CD14-positive monocyte (primary cell): ENCODE results near the gene PIK3CD. TPM values are rescaled to one million over a fixed set of nuclear protein-coding genes. Genes with fewer than 3 reads are reported as not detected.

Experiments used
- DNase-seq, 3 donors: peaks; one replicate each; pipeline ENCODE4 v3.0.0-alpha.2; 2011 to 2022
- H2AFZ ChIP-seq: 2 replicates; pipeline ENCODE4 v1.6.0; 2012; ENCODE audit warnings: mild to moderate bottlenecking, low read depth, low read length, inconsistent platforms; ENCODE audit not compliant: insufficient read depth, poor library complexity, severe bottlenecking
- H3K27ac ChIP-seq, 2 donors: 1 replicate in 1 of 2; 2 replicates in 1 of 2; pipeline ENCODE4 v1.5.1; 2012 to 2013; ENCODE audit warnings: low read length in 2 of 2, control low read depth in 1 of 2, inconsistent platforms in 1 of 2, low read depth in 1 of 2, mild to moderate bottlenecking in 1 of 2
- H3K27me3 ChIP-seq, 2 donors: one replicate each; pipeline versions ENCODE4 v1.6.0 to v1.6.1; 2011 to 2013; ENCODE audit warnings: low read length in 2 of 2; ENCODE audit not compliant: control insufficient read depth in 2 of 2, insufficient read depth in 2 of 2
- H3K36me3 ChIP-seq, 2 donors: replicated peaks in 1 of 2; 1 replicate in 1 of 2; 2 replicates in 1 of 2; pipeline versions ENCODE4 v1.5.1 to v1.6.1; 2012 to 2013; ENCODE audit warnings: low read length in 2 of 2, control low read depth in 1 of 2, inconsistent platforms in 1 of 2, mild to moderate bottlenecking in 1 of 2; ENCODE audit not compliant: insufficient read depth in 2 of 2, control insufficient read depth in 1 of 2
- H3K4me1 ChIP-seq, 2 donors: 1 replicate in 1 of 2; 2 replicates in 1 of 2; pipeline versions ENCODE4 v1.5.1 to v1.6.1; 2012 to 2013; ENCODE audit warnings: low read length in 2 of 2, control low read depth in 1 of 2, inconsistent platforms in 1 of 2, mild to moderate bottlenecking in 1 of 2, moderate library complexity in 1 of 2; ENCODE audit not compliant: insufficient read depth in 2 of 2, control insufficient read depth in 1 of 2
- H3K4me2 ChIP-seq: replicated peaks from 2 replicates; pipeline ENCODE3; 2012; ENCODE audit warnings: low read length, moderate library complexity, mild to moderate bottlenecking; ENCODE audit not compliant: poor library complexity, severe bottlenecking; ENCODE audit errors: extremely low read depth
- H3K4me3 ChIP-seq, 3 experiments: fragments of 200-600 bp in 1 of 3; sonication (generic) in 1 of 3; replicated peaks in 1 of 3; 1 replicate in 2 of 3; 2 replicates in 1 of 3; pipeline ENCODE4 v1.5.1; 2011 to 2013; ENCODE audit warnings: low read length in 3 of 3, mild to moderate bottlenecking in 3 of 3, control low read depth in 2 of 3, low read depth in 2 of 3, inconsistent platforms in 1 of 3, moderate library complexity in 1 of 3
- H3K79me2 ChIP-seq: 2 replicates; pipeline ENCODE4 v1.6.0; 2012; ENCODE audit warnings: mild to moderate bottlenecking, control low read depth, inconsistent platforms, low read length, moderate library complexity; ENCODE audit not compliant: insufficient read depth
- H3K9ac ChIP-seq: 2 replicates; pipeline ENCODE4 v1.6.0; 2017; ENCODE audit warnings: low read length, mild to moderate bottlenecking; ENCODE audit not compliant: insufficient read depth, poor library complexity, severe bottlenecking
- H3K9me3 ChIP-seq, 2 donors: replicated peaks in 1 of 2; 1 replicate in 1 of 2; 2 replicates in 1 of 2; pipeline versions ENCODE4 v1.5.1 to v1.6.1; 2012 to 2013; ENCODE audit warnings: low read length in 2 of 2, control low read depth in 1 of 2; ENCODE audit not compliant: control insufficient read depth in 1 of 2, insufficient read depth in 1 of 2
- H4K20me1 ChIP-seq: 2 replicates; pipeline ENCODE4 v1.6.0; 2012; ENCODE audit warnings: mild to moderate bottlenecking, low read length, control low read depth, moderate library complexity; ENCODE audit not compliant: insufficient read depth
- H3K27ac Mint-ChIP-seq, 7 donors: one replicate each; pipeline ENCODE4 v1.8.0; 2020; ENCODE audit warnings: mild to moderate bottlenecking in 7 of 7, mixed read lengths in 7 of 7, moderate library complexity in 6 of 7, inconsistent platforms in 2 of 7
- H3K27me3 Mint-ChIP-seq, 3 donors: one replicate each; pipeline ENCODE4 v1.8.0; 2021 to 2022; ENCODE audit warnings: low read depth in 3 of 3, mild to moderate bottlenecking in 3 of 3, mixed read lengths in 3 of 3, moderate library complexity in 3 of 3, inconsistent platforms in 1 of 3
- H3K36me3 Mint-ChIP-seq, 2 donors: one replicate each; pipeline ENCODE4 v1.8.0; 2020; ENCODE audit warnings: mixed read lengths in 2 of 2, inconsistent platforms in 1 of 2, mild to moderate bottlenecking in 1 of 2
- H3K4me1 Mint-ChIP-seq: one replicate; pipeline ENCODE4 v1.8.0; 2020; ENCODE audit warnings: mild to moderate bottlenecking, mixed read lengths
- H3K4me3 Mint-ChIP-seq, 2 donors: one replicate each; pipeline ENCODE4 v1.8.0; 2020; ENCODE audit warnings: mild to moderate bottlenecking in 2 of 2, mixed read lengths in 2 of 2, moderate library complexity in 1 of 2
- H3K9me3 Mint-ChIP-seq, 7 donors: one replicate each; pipeline ENCODE4 v1.8.0; 2020 to 2022; ENCODE audit warnings: mixed read lengths in 7 of 7, mild to moderate bottlenecking in 6 of 7, moderate library complexity in 6 of 7, inconsistent platforms in 2 of 7
- CTCF ChIP-seq: fragments of 200-600 bp; IDR thresholded peaks from one replicate; pipeline ENCODE4 v1.8.0; 2022; ENCODE audit warnings: antibody characterized with exemption, mild to moderate bottlenecking
- WGBS: methylation state at CpG from one replicate; pipeline ENCODE4 v1.1.5; 2013; ENCODE audit warnings: missing lambda C conversion rate; ENCODE audit not compliant: insufficient coverage; 5-methylcytosine and 5-hydroxymethylcytosine counted together
- intact Hi-C, 2 donors: fragments of 100-400 bp; cut with micrococcal nuclease; formaldehyde crosslinking; loops; one replicate each; pipeline versions ENCODE4 v1.15.0 to v1.15.1; 2023
- polyA plus RNA-seq, 3 donors: library from polyadenylated mRNA; depleted of rRNA in 1 of 3; unstranded in 2 of 3; stranded (reverse) in 1 of 3; fragments of 300-500 nt in 2 of 3; fragments of >200 nt in 1 of 3; fragmentation: Illumina TruSeq in 2 of 3; gene quantifications; 1 replicate in 2 of 3; 2 replicates in 1 of 3; pipeline ENCODE4 v1.2.3, GENCODE V29; 2012 to 2021

PIK3CD gene
- polyA plus RNA-seq, 3 donors, result 33.2 to 120 (median 52.2) TPM

DNA sequence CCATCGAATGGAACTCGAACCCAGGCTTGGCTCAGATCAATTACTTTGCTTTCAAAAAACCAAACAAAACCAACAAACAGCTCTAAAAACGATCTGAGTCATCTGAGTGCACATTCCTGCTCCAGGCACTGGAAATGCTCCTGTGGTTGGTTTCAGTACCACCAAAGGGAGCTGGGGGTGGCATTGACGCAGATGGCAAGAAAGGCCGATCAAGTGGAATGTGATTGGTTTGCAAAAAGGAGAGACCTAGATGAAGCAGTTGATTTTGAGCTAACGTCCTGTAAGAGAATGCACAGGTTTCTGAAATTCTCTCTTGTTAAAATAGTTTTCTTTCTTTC, 39.5 kb downstream of the PIK3CD start:
- Histone ChIP-seq H3K79me2 (peaks cover 98% of the 10 kb centered on the region), H3K27ac (peak overlapping the region in 1 of 2 donors; percentile 43), H3K4me1 (peaks cover 48 to 68% of the 10 kb centered on the region in 2 donors), H3K27me3 (no peaks in the 10 kb centered on the region), H3K4me3 (no peak overlapping the region), H3K9ac (no peak overlapping the region), H3K9me3 (no peaks in the 10 kb centered on the region), H3K36me3 (peaks cover 30 to 35% of the 10 kb centered on the region in 2 donors), H2AFZ (no peak overlapping the region), H4K20me1 (peaks cover 98% of the 10 kb centered on the region), H3K4me2 (no peak overlapping the region)
- Mint-ChIP-seq H3K27ac (peak overlapping the region in 4 of 7 donors; percentile 14 to 90 (median 66)), H3K27me3 (peaks cover 0 to 3% (median 0%) of the 10 kb centered on the region in 3 donors), H3K4me3 (no peak overlapping the region), H3K4me1 (peaks cover 64% of the 10 kb centered on the region), H3K36me3 (peaks cover 33 to 53% of the 10 kb centered on the region in 2 donors), H3K9me3 (peaks cover 0 to 1% (median 0%) of the 10 kb centered on the region in 7 donors)
- TF ChIP-seq CTCF, result no peak
- DNase-seq, result no peak
- intact Hi-C loops, result no loop called here
- WGBS, result no CpG with 5 or more reads among the region's 6 CpGs

GRCh38 chr1:9691691-9692090, 40.2 kb downstream of the PIK3CD start:
- WGBS, result 76% methylated on average over 5 of the region's 5 CpGs
- Histone ChIP-seq H3K27ac (peak overlapping the region in 1 of 2 donors; percentile 43), H3K4me3 (no peak overlapping the region), H3K9me3 (no peaks in the 10 kb centered on the region), H2AFZ (no peak overlapping the region), H3K36me3 (peaks cover 30 to 35% of the 10 kb centered on the region in 2 donors), H4K20me1 (peaks cover 98% of the 10 kb centered on the region), H3K27me3 (no peaks in the 10 kb centered on the region), H3K4me1 (peaks cover 41 to 61% of the 10 kb centered on the region in 2 donors), H3K9ac (no peak overlapping the region), H3K79me2 (peaks cover 98% of the 10 kb centered on the region), H3K4me2 (no peak overlapping the region)
- Mint-ChIP-seq H3K4me1 (peaks cover 58% of the 10 kb centered on the region), H3K27ac (peak overlapping the region in 5 of 7 donors; percentile 25 to 90 (median 47)), H3K4me3 (no peak overlapping the region), H3K36me3 (peaks cover 35 to 57% of the 10 kb centered on the region in 2 donors), H3K27me3 (peaks cover 0 to 3% (median 0%) of the 10 kb centered on the region in 3 donors), H3K9me3 (peaks cover 0 to 1% (median 0%) of the 10 kb centered on the region in 7 donors)
- no peak for TF ChIP-seq CTCF
- DNase-seq, result no peak
- intact Hi-C loops, result no loop called here
